ENCODE measurements around the gene RAPGEF2. TPM values are rescaled to one million over a fixed set of nuclear protein-coding genes. Genes with fewer than 3 reads are reported as not detected.
A peak's percentile ranks its signal among the peaks of the same experiment; 100 is the strongest.

Gene RAPGEF2
- total RNA-seq, 1 experiment from 2014 or later, result 21.4 TPM

DNA sequence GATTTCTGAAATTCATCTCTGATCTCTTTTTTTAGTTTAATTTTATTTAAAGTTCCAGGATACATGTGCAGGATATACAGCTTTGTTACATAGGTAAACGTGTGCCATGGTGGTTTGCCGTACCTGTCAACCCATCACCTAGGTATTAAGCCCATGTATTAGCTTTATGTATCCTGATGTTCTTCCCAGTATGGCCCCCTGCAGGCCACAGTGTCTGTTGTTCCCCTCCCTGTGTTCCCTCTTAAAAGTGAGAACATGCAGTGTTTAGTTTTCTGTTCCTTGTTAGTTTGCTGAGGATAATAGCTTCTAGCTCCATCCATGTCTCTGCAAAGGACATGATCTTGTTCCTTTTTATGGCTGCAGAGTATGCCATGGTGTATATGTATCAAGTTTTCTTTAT lies 153.2 kb downstream of the RAPGEF2 start:
- in situ Hi-C loops (cut with HindIII; ENCODE audit: low sequenced_read_pairs), result no loop called here
- no peak for DNase-seq (ENCODE audit: low spot score)

DNA sequence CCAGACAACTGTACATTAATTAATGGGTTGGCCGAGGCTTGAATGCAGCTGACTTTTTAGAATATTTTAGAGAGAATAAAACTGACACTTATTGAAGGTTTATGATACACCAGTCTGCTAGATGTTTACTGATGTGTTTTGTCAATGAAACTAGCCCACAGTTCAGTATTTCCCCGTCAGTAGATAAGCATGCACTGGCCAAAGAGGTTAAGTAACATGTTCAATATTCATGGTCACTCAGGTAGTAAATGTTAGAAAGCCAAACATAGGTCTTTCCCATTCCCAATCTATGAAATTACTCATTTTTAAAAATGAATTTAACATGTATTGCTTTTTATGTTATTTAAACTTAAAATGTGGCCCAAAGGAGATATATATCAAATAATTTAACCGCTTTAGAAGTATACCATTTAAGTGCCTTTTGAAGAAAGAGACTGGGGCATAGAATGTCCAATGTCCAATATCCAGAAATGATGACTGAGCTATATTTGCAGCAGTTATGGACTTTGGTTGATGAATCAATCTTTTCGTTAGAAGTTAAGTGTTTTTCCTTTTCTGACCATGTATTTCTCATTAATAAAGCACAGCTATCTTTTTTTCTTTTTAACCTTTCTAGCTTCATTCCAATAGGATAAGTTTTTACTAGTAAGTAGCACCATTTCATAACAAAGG lies 156.1 kb downstream of the RAPGEF2 start:
- DNase-seq (ENCODE audit: low spot score), result no peak
- in situ Hi-C loops (cut with HindIII; ENCODE audit: low sequenced_read_pairs), result no loop called here

DNA sequence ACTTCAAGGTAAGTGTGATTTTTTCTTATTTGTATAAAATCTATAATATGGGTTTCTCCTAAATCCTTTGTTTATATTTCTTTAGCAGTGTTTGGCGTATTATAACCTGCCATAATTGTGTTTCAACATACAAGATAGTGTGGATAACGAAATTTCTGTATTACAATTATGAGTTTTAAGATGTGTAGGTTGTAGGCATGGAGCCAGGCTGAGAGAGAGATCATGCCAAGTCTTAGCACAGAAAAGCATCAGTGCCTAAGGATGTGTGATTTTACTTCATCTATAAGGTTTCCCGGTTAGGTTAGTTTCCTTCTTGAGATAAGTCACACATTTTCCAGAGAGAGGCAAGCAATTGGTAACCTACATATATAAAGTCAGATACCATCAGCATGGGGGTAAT lies 161.2 kb downstream of the RAPGEF2 start:
- in situ Hi-C loops (cut with HindIII; ENCODE audit: low sequenced_read_pairs), result no loop called here
- DNase-seq (ENCODE audit: low spot score), result no peak

DNA sequence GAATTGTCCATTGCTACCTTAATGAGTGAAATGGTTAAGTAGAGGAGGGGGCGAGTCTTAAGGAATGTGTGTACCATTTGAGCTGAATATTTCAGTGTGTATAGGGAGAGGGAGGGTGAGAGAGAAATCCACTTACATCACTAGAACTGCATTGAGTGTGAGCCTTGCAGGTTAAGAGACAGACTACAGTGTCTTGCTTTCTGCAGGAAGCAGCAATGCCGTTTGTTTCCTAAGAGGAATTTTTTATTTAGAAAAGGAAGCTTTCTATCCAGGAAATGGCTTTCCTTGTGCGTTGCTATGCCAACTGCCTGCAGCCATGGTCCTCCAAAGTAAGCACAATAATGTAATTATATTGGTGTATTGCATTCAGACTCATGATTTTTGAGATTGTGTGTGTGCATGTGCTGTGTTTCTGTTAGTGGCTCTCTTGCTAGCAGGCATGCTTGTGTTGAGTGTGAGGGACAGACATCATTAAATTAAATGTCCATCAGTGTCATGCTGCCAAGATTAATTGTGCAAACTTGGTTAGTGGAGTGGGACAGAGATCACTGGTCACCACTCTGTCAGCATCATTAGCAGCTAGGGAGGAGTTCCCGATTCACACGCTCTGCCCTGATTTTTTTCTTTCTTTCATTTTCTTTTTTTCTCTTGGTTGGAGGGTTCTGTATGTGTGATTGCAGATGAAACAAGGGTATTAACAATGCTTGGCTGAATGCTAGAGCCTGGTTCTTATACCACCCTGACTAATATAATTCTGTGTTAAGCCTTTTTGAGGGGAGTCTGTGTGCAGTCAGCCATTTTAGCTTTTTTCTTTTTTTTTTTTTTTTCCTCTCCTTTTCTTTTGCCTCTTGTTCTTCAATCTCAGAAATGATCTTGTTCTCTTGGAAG lies 164.3 kb downstream of the RAPGEF2 start:
- in situ Hi-C loops (cut with HindIII; ENCODE audit: low sequenced_read_pairs), result no loop called here
- DNase-seq (ENCODE audit: low spot score), result peak; percentile 74

DNA sequence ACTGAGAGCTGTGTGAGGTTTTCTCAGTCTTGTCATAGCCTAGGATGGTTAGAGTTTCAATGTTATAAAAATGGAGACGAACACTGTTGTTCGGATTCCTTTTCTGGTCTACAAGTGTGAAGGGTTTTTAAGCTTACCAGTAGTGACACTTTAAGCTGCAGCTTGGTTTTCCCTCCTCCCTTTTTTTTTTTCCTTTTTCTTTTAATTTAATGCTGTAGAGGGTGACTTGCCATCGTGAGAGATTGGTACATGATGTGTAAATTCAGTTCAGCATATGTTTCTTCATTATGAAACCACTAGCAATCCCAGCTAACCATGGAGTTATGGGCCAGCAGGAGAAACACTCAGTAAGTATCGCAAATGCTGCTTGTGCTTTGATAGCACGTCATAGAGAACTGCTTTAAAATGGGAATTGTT lies 165.0 kb downstream of the RAPGEF2 start:
- peak; percentile 78 for DNase-seq (ENCODE audit: low spot score)
- in situ Hi-C loops (cut with HindIII; ENCODE audit: low sequenced_read_pairs), result no loop called here

DNA sequence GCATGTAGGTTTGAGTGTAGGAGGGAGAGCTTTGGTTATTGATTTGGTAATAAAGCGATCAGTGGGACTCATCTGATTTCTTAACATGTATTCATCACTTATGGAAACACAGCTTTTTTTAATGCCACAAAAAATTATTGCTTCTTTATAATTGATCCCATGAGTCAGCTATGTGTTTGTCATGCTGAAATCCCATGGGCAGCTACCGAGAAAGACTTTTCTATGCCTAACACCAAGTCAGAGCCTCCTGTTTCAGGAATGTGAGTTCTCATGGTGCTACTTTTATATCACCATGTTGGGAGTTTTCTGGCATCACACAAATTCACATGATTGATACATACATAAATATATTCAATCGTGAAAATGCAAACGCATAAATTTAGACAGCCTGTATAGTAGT lies 165.7 kb downstream of the RAPGEF2 start:
- in situ Hi-C loops (cut with HindIII; ENCODE audit: low sequenced_read_pairs), result no loop called here
- no peak for DNase-seq (ENCODE audit: low spot score)

DNA sequence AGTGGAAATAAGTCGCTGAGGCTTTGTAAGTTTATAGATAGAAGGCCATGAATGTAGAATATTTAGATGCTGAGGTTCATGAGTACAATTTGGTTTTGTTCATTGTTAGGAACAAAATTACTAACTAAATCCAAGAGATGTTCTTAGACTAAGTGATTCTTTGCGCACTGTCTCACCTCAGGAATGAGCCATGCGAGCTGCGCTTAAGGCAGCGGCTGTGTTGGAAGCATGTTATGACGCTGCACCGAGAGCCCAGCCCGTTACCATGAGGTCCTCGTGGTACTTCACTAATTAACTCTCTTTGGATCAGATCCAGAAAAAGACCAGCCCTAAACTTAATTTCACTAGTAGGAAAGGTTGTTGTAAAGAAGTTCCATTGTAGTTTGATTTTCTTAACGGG lies 166.2 kb downstream of the RAPGEF2 start:
- DNase-seq (ENCODE audit: low spot score), result no peak
- in situ Hi-C loops (cut with HindIII; ENCODE audit: low sequenced_read_pairs), result no loop called here

DNA sequence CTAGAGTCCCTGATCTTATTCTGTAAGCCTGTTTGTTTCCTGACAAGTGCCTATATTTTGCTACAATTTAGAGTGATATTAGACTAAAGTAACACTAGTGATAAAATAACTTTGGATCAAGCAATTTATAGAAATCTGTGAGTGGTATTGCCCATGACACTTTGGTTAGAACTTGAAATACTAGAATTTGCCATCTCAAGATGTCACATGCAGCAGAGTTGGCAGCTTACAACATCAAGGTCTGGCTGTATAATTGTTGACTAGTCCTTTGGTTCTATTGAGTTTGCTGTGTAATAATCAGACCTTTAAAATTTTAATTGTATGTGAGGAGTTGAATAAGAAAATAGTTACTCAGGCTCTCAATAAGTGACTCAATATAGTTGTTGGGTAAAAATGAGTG lies 167.1 kb downstream of the RAPGEF2 start:
- in situ Hi-C loops (cut with HindIII; ENCODE audit: low sequenced_read_pairs), result no loop called here
- DNase-seq (ENCODE audit: low spot score), result no peak

DNA sequence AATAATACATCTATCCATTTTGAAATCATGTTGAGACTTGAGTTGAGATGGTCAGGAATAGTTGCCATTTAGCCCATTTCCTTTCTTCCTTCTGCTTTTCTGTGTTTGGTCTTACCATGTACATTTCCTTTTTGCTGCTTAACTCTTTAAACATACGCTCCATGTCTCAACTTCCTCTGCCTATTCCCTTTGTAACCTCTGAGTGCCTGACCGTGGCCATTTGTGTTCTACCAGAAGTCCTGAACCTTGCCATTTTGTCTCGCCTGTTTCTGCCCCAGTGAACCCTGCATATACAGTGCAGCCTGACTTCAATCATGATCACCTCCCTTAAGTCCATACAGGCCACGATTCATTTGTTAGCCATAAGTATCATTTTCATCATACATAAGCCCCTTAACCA lies 169.0 kb downstream of the RAPGEF2 start:
- no peak for DNase-seq (ENCODE audit: low spot score)
- in situ Hi-C loops (cut with HindIII; ENCODE audit: low sequenced_read_pairs), result no loop called here

DNA sequence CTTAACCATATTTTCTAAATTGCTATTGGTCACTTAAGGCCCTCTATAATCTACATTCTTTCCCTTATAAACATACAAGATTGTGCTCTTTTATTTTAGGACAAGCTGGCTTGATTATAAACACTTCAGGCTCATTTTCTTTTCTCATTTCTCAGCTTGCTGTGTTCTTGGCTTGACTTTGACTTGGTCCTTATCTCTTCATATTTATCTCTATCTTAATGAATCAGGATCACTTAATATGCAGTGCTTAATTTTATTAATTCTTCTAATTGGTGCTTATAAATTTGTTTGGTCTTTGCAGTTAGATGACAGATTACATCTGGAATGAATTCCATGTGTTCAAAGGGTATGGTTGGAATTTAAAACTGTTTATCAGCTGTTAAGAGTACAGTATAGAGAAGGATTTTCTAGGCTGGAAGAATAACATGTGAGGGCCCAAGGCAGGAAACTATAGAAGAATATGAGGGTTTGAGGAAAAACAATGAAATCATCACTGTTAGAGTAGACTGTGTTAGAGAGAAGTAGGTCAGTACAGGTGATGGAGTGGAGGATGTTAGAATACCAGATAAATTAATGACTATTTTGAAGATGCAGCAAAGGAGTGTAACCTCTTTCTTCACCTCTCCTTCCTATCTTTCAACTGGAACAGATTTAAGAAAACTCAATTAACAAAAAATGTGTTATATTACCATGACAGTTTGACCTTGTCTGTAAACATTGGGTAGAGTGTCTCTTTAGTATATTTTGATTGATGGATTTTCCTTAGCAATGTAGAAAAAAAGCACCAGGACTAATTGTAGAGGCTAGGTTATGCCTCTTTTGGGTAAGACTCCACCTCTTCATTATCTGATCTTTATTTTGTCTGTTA lies 169.6 kb downstream of the RAPGEF2 start:
- in situ Hi-C loops (cut with HindIII; ENCODE audit: low sequenced_read_pairs), result no loop called here
- DNase-seq (ENCODE audit: low spot score), result peak; percentile 44

DNA sequence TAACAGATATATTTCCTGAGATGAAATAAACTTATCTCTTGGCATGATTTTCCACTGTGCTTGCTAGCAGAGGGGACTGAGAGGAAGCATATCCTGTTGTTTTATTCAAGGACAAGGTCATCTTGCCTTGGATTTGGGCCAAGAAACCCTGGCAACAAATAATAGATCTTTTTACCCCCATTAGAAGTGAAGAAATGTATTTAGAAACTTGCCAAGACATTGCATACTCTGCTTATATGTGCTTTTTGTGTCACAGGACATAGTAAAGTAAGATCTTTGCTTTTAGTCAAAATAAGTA lies 170.2 kb downstream of the RAPGEF2 start:
- peak; percentile 30 for DNase-seq (ENCODE audit: low spot score)
- in situ Hi-C loops (cut with HindIII; ENCODE audit: low sequenced_read_pairs), result no loop called here

DNA sequence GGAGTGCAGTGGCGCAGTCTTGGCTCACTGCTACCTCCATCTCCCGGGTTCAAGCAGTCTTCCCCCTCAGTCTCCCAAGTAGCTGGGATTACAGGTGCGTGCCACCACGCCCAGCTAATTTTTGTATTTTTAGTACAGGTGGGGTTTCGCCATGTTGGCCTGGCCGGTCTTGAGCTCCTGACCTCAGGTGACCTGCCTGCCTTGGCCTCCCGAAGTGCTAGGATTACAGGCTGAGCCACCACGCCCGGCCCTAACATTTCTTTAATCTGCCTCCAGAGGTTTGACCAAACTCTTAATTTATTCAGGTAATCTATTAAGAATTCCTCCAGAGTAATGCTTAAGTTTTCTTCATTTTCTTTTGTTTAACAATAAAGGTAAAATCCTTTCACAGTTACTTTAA lies 171.0 kb downstream of the RAPGEF2 start:
- in situ Hi-C loops (cut with HindIII; ENCODE audit: low sequenced_read_pairs), result no loop called here
- DNase-seq (ENCODE audit: low spot score), result no peak

DNA sequence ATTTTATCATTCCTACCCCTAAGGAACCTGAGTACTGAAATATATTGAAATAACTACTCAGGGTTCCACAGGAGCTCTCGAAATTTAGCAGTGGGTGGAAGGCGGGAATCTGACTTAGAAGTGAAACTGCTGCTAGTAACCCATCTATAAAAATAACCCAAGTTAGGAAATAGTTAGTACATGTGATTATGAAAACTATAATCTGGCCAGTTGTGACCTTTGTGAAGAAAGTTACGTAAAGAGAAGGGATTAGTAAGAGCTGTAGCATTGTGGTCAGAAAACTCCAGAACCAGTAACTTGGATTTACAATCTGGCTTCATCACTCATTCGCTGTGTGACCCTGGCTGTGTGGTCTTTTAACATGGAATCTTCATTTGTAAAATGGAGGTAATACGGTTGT lies 175.5 kb downstream of the RAPGEF2 start:
- in situ Hi-C loops (cut with HindIII; ENCODE audit: low sequenced_read_pairs), result no loop called here
- DNase-seq (ENCODE audit: low spot score), result no peak

DNA sequence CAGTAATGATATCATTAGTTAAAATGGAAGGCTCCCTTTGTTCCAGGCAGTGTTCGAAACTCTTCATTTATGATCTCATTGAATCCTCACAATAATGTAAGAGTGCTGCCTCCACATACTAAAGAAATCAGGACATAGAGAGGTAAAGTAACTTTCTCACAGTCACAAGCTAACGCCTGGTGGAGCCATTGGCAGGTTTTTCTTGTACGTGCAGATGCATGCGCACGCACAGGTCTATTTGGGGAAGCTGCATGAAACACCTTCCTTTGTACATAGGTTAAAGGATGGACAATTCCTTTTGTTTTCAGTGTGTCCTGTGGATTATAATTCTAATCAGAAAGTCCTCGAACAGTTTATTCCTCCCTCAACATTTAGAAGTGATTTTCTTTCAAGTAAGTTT lies 176.2 kb downstream of the RAPGEF2 start:
- in situ Hi-C loops (cut with HindIII; ENCODE audit: low sequenced_read_pairs), result no loop called here
- no peak for DNase-seq (ENCODE audit: low spot score)

DNA sequence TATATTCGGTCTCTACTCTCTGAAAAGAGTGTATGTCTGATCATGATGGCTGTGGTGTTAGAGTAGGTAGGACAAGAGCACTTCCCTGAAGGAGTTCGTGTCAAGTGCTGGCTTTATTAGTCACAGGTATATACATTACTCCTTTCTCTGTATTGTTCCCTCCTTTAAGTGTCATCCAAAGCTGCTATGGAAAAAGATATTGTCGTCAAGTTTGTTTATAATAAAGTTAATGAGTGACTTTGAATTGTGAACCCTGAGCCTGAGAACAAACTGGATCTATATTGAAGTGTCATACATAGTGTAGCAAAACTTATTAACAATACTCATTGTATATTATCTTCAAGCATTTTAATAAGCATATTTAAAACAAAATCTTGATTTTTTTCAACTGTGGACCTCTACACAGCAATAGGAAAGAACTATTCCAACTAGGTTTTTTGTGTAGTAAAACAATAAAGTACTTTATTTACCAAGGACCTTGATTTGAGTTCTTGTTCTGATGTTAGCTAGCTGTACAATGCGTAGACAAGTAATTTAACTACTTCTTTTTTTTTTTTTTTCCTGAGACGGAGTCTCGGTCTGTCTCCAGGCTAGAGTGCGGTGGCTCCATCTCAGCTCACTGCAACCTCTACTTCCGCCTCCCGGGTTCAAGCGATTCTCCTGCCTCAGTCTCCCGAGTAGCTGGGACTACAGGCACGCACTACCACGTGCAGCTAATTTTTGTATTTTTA lies 177.7 kb downstream of the RAPGEF2 start:
- in situ Hi-C loops (cut with HindIII; ENCODE audit: low sequenced_read_pairs), result no loop called here
- DNase-seq (ENCODE audit: low spot score), result no peak

DNA sequence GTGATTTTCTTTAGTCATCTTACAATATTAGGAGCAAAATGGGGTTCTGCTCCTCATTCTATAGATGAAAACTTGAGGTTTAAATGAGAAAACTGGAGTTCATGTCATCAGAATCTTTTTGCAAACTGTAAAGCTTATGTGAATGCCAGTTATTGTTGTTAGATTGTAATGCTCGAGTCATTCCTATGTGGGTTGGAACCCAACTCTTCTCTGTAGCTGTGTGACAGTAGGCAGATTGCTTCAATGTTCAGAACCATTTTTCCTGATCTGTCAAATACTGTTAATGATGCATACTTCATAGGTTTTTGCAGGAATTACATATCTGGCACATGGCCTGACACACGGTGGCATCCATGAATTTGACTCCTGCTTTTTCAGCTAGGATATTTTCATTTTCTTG lies 178.9 kb downstream of the RAPGEF2 start:
- DNase-seq (ENCODE audit: low spot score), result peak; percentile 41
- in situ Hi-C loops (cut with HindIII; ENCODE audit: low sequenced_read_pairs), result no loop called here

DNA sequence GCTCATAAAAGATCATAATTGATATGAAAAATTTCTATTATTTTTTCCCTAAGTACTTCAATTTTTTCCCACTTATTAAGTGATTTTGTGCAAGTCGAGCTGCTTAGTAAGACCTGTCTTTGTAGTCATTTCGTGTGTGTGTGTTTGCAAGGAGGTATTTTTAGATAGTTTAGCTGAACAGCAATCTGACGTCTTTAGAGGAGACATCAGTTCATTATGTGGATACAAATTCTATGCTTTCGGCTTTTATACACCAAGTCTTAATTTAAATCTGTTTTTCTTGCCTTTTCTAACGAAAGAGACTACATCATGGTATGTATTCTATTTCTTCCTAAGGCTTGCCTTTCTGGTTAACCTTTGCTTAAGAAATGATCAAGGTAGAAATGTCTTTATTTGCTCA lies 179.4 kb downstream of the RAPGEF2 start:
- in situ Hi-C loops (cut with HindIII; ENCODE audit: low sequenced_read_pairs), result no loop called here
- DNase-seq (ENCODE audit: low spot score), result peak; percentile 59

DNA sequence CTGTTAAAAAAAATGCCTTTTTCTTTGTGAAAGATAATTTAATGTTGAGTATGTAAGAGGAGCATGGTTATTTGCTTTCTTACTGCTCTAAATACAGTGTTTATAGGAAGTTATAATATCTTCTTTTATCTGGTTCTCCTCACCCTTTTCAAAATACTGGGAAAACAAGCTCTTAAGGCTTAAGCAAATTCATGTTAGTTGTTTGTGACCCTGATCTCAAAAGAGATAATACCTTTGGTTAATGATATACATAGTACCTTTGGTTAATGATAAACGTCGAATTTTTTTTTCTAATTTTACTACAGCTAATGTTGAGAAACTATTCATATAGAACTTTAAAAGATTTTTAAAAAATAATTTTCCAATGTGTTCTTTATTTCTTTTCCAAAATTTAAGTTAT lies 180.1 kb downstream of the RAPGEF2 start:
- no peak for DNase-seq (ENCODE audit: low spot score)
- in situ Hi-C loops (cut with HindIII; ENCODE audit: low sequenced_read_pairs), result no loop called here

DNA sequence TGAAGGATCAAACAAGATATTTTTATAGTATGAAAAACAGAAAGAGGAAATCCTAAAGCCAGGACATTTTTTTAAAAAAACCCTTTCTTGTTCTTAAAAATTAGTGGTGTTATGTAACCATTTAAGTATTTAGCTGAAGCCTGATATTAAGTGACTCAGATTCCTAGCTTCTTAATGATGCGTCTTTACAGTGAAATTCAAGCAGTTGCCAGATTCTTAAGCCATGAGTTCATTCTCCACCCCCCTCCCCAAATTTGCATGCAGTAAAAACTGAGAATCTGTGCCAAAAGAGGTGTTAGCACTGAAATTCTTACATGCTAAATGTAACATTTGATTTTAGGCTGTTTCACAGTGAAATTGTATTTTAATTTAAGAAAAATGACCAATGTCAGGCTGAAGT lies 180.8 kb downstream of the RAPGEF2 start:
- in situ Hi-C loops (cut with HindIII; ENCODE audit: low sequenced_read_pairs), result no loop called here
- no peak for DNase-seq (ENCODE audit: low spot score)

Data from G401 (cell line).